HFF-Myc (cell line): Measurements from ENCODE around the gene IL17B.
"Not testable (repeated sequence)": the region's sequence is repeated elsewhere in the genome, so short reads cannot be mapped to it uniquely, and the experiment has no call there.

Source experiments
- DNase-seq: peaks from one replicate; pipeline ENCODE4 v3.0.0-alpha.2; 2011; ENCODE audit warnings: low read depth; ENCODE audit errors: extremely low read depth
- H3K4me3 ChIP-seq: replicated peaks from 2 replicates; pipeline ENCODE4 v1.5.1; 2011; ENCODE audit warnings: low read depth, mild to moderate bottlenecking, control low read depth, low read length
- TF ChIP-seq, protein P1 (sequence below): IDR thresholded peaks from 2 replicates; pipeline ENCODE4 v1.5.1; 2012; ENCODE audit warnings: mild to moderate bottlenecking, low read depth, low read length, control low read depth; ENCODE audit errors: missing control alignments

IL17B gene

DNA sequence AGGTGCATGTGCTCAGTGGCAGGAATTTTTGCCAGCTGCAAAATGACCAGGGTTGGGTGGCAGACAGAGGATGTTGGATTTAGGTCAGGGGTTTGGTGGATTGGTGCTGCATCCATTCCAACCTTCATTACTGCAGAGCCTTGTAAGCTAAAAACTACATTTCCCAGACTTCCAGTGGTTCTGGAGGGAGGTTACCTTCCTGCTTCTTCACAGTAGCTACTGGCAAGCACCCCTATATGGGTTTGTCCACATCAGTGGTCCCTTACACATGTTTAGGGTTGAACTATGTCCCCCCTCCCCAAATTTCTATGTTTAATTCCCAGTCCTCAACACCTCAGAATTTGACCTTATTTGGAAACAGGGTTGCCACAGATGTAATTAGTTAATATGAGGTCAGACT lies 20.7 kb upstream of the IL17B start:
- no peak for DNase-seq
- TF ChIP-seq, protein P1, sequence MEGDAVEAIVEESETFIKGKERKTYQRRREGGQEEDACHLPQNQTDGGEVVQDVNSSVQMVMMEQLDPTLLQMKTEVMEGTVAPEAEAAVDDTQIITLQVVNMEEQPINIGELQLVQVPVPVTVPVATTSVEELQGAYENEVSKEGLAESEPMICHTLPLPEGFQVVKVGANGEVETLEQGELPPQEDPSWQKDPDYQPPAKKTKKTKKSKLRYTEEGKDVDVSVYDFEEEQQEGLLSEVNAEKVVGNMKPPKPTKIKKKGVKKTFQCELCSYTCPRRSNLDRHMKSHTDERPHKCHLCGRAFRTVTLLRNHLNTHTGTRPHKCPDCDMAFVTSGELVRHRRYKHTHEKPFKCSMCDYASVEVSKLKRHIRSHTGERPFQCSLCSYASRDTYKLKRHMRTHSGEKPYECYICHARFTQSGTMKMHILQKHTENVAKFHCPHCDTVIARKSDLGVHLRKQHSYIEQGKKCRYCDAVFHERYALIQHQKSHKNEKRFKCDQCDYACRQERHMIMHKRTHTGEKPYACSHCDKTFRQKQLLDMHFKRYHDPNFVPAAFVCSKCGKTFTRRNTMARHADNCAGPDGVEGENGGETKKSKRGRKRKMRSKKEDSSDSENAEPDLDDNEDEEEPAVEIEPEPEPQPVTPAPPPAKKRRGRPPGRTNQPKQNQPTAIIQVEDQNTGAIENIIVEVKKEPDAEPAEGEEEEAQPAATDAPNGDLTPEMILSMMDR, result no peak
- H3K4me3 ChIP-seq, result no peak overlapping the region

DNA sequence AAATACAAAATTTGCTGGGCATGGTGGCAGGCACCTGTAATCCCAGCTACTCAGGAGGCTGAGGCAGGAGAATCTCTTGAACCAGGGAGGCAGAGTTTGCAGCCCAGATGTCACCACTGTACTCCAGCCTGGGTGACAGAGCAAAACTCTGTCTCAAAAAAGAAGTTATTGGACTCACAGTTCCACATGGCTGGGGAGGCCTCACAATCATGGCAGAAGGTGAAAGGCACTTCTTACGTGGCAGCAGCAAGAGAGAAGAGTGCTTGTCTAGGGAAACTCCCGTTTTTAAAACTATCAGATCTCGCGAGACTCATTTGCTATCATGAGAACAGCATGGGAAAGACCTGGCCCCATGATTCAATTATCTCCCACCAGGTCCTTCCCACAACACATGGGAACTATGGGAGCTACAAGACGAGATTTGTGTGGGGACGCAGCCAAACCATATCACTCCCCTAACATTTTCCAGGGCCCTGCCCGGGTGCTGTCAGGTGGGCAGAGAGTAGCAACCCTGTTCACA lies 19.7 kb upstream of the IL17B start:
- H3K4me3 ChIP-seq, DNase-seq: not testable (repeated sequence)

DNA sequence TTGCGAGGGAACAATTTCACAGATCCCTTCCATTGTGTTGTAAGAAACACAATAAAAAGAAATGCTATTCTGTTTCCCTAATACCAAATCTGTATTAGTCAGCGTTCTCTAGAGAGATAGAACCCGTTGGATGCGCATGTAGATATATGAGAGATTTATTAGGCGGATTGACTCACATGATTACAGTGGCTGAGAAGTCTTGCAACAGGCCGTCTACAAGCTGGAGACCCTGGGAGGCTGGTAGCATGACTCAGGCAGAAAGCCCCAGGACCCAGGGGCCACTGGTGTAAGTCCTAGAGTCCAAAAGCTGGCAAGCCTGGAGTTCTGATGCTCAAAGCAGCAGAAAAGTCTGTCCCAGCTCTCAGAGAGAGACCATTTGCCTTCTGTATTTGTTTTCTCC lies 18.4 kb upstream of the IL17B start:
- no peak overlapping the region for H3K4me3 ChIP-seq
- no peak for DNase-seq
- TF ChIP-seq, protein P1, result no peak

DNA sequence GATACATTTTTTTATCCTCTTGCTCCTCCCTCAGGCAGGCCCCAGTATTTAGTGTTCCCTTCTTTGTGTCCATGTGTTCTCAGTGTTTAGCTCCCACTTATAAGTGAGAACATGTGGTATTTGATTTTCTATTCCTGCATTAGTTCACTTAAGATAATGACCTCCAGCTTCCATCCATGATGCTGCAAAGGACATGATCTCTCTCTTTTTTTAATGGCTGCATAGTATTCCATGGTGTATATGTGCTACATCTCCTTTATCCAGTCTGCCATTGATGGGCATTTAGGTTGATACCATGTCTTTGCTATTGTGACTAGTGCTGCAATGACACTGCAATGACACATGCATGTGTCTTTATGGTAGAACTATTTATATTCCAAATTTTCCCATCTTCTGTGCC lies 15.9 kb upstream of the IL17B start:
- not testable (repeated sequence) for DNase-seq

DNA sequence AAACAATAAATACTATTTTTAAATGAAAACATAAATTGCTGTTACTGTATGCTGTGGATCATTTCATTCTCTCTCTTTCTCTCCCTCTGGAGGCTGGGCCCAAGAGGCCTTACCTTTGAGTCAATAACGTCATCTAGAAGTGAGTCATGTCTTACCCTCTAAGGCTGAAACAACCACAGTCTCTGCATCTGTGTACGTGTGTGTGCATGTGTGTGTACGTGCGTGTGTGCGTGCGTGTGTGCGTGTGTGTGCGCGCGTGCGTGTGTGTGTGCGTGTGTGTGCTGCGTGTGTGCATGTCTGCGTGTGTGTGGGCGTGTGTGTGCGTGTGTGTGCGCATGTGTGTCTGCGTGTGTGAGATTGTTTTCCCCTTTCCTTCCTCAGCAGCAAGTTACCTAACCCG lies 13.6 kb upstream of the IL17B start:
- no peak for DNase-seq
- H3K4me3 ChIP-seq, result no peak overlapping the region
- TF ChIP-seq, protein P1, result no peak

More for the DNA sequence above, 15.9 kb upstream of the IL17B start:
- not testable (repeated sequence) for H3K4me3 ChIP-seq

DNA sequence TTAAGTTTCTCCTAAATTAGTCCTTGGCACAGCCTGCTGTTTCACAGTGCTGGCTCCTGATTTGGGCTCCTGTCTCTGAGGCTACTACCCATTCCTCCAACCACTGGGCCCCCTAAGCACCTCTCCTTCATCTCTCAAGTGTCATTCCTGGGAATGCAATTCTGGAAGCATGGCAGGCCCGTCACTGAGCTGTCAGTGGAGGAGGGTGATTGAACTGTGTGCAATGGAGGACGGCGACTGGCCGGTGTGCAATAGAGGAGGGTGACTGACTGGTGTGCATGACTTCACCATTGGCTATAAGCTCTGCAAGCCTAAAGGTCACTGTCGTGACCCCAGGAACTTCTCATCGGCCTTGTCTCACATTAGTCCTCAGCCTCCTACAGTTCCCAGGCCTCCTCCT lies 12.4 kb upstream of the IL17B start:
- no peak overlapping the region for H3K4me3 ChIP-seq
- TF ChIP-seq, protein P1, result no peak
- no peak for DNase-seq

DNA sequence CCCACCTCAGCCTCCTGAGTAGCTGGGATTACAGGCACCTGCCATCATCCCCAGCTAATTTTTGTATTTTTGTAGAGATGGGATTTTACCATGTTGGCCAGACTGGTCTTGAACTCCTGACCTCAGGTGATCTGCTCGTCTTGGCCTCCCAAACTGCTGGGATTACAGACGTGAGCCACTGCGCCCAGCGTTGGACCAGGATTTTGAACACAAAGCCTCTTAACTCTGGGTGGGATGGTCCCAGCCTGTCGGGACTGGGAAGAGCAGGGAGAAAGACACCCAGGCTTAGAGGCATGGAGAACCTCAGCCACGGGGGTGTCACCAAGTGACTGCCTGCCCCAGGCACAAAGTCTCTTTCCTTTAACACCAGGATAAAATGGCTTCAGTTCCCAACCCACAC lies 12.0 kb upstream of the IL17B start:
- H3K4me3 ChIP-seq, DNase-seq: not testable (repeated sequence)

DNA sequence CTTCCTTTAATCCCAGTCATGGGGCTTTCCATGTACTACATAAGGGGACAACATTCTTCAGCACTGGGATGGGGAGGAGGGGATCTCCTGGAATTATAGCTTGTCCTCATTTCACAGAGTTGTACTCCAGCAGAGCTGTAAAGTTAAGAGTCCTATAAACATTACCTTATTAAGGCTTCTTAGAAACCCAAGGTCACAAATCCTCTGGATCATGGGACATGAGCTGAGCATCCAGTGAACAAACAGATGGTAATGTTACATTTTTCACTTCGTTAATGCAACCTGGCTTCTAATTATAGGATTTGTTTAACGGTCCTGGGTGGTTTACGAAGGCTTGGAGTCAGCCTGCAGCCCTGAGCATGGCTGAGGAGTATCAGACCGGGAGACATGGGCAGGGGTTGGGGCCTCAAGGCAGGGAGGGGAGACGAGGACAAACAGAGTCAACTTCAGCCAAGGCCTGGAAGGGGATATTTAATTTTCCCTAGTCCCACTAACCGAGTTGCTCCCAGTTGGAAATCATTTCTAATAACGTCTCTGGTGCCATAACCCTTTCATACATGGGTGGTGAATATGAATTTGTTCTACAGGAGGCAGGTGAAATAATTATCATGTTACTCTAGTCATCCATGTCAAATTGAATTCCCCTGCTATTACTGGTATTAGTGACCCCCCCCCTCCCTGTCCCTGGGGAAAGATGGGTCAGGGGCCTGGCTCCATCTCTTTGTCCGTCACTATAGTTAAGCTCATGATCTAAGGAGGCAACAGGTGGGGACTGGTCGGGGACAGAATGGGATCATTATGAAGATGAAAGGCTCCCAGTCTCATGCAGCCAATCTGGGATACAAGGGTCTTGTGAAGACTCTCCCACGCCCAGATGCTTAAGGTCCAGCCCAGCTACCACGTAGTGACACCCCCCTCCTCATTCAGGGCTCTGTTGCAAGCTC lies 10.7 kb upstream of the IL17B start:
- no peak for DNase-seq
- no peak overlapping the region for H3K4me3 ChIP-seq
- TF ChIP-seq, protein P1, result no peak
